GM19438 (cell line): ENCODE measurements around the gene ENOX1.
A peak's percentile ranks its signal among the peaks of the same experiment; 100 is the strongest.

Source experiments
- ATAC-seq: cut with Tn5 transposase; IDR thresholded peaks from one replicate; pipeline ENCODE4 v1.9.1; 2021; ENCODE audit warnings: low read depth; ENCODE audit not compliant: unreplicated experiment

ENOX1 gene

DNA sequence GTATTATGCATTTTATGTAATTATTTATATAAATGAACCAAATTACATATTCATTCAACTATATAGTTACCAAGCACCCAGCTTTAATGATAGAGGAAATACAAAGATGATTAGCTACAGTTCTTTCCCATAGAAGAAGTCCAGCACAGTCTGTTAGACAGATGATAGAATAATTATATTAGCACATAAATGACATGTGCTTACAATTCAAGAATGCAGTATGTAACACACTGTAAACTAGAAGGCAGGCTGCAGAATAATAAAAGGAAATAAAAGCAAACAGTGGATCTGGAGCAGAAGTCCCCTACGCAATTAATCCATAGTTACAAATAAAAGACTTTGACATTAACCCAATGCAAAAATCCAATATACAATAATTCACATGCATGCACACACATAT, 384.4 kb downstream of the ENOX1 start:
- ATAC-seq: no peak

DNA sequence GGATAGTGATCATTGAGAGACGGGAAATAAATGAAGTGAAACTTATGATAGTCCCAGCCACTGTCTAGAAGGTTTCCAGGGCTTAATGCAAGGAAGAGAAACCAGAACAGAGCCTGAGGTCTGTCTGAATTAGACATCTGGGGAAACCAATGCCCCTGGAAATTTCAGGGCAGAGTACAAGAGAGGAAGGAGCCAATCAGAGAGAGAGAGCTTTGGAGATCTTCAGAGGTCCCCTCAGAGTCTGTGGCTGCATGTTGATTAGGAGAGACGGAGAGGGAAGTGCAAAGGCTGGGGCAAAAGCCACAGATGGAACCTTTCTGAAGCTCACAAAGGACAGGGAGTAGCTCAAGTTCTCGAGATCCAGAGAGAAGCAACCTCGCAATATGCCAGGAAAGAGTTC, 385.4 kb downstream of the ENOX1 start:
- no peak for ATAC-seq

DNA sequence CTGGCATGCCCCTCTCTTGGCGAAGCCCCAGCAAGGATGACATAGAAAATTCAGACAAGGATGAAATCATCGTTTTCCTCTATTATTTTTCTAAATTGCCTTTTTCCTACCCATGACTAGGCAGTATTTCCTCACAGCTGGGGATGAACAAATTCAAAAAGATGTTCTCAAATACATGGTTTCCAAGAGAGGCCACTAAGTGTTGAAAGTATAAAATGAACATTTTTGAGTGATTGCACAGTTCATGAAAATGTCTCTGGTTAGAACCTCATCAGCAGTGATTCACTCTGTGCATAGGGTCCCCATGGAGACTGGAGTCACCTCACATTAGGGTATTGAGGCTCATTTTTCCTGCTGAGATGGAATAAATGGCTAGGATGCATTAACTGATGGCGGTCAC, 389.7 kb downstream of the ENOX1 start:
- ATAC-seq: no peak

DNA sequence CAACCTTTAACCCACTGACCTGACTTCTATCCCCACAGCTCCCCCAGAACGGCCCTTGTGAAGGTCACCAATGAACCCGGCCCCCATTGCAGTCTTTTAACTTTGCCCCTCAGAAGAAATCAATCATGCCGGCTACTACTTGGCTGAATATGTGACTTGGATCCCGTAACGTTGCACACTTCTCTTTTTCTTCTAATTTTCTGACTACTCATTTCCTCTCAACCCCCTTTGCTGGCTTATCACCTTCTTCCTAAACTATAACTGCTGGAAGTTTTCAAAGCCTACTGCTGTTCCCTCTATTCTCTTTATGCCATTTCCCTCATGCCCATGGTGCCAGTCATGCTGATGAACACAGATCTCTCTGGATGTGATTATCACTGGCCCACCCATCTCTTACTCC, 395.7 kb downstream of the ENOX1 start:
- no peak for ATAC-seq

DNA sequence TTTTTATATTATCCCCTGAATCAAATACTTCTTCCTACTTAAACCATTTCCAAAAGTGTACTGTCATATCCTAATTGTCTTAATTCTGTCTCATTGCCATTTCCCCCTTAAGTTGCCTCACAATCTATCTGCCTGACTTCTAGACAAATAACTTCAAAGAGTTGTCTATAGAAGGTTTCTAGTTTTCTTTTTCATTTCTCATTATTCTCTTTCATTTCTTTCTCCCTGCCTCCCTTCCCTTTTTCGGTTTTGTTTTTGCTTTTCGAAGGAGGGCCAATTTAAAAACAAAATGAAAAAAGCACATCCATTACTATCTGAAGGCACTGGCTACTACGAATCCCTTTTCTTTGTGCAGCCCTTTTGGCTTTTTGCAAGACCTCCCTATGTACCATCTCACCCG, 396.2 kb downstream of the ENOX1 start:
- peak; percentile 55 for ATAC-seq

DNA sequence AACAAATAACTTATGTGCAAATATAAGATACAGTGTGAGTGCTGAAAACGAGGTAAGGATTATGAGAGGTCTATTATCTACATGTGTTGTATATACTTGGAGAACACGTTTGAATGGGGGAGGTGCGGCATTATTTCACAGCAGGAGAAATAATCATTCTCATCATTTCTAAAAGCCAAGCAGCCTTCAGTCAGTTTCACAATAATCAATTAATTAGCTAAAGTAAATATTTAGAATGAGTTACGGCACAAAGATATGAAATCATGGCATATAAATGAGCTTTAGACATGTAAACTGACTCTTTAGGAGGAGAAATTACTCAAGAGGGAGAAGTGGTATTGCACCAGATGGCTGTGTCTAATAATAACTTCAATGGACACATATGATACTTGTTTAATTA, 396.8 kb downstream of the ENOX1 start:
- no peak for ATAC-seq

DNA sequence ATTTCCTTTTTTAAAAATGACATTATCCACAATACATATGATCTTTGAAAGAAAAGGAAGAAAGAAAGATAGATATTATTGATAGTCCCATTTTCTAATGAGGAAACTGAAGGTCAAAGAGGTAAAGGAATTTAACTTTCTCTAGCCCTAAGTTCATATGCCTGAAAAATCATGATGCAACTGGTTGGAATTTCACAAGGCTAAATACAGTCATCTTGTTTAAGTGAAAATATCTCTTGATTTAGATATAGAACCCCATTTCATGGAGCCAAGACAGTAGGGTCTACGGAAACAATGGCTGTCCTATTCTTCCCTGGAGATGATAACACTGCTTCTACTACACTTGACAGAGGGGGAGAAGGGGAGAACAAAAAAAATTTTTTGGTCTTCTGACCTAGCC, 397.2 kb downstream of the ENOX1 start:
- ATAC-seq: no peak

DNA sequence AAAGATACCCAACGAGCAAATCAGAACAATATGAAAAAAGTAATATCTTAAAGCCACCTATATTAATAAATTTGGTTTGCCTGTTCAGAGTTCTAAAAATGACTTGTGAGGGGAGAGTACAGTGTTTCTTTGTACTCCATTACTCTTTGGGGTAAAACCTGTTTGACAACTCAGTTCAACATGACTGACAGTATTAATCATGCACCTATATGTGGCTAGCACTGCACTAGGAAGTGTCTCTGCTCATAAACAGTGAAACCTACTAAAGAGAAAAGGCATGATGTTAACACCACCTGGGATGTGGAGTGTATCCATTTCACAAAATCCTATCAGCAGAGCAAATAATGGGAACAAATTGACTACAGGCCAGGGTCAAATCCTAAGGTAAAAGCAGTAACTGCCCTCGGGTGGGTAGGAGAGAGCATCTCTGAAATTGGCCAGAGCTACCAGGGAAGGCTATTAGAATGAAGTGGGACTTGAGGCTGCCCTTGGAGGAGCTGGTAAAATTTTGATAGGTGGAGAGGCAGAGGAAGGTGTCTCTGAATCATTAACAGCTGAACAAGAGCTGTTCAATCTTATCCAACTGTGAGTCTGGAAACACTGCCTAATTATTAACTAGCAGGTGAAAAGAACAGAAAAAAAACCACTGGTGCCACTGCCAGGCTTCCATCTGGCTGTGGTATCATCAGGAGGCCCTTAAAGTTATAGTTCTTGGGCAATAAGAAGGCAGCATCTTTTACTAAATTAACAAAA, 398.3 kb downstream of the ENOX1 start:
- ATAC-seq: peak; percentile 77

DNA sequence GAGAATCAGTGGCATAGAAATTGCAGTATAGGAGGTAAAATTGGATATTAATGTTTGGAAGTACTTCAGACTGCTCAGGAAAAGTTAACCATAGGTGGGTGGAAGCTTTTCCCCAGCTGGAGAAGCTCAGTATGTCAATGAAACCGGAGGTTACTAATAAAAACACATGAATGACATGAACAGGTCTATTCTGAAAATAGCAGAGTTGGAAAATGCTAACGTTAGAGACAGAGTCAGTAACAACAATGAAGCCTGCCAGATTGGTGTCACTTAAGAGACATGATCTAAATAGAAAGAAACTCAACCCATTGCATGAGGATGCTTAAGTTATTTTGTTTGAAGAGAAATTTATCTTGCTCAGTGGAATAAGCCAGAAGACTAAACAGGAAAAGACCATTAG, 398.9 kb downstream of the ENOX1 start:
- ATAC-seq: no peak

DNA sequence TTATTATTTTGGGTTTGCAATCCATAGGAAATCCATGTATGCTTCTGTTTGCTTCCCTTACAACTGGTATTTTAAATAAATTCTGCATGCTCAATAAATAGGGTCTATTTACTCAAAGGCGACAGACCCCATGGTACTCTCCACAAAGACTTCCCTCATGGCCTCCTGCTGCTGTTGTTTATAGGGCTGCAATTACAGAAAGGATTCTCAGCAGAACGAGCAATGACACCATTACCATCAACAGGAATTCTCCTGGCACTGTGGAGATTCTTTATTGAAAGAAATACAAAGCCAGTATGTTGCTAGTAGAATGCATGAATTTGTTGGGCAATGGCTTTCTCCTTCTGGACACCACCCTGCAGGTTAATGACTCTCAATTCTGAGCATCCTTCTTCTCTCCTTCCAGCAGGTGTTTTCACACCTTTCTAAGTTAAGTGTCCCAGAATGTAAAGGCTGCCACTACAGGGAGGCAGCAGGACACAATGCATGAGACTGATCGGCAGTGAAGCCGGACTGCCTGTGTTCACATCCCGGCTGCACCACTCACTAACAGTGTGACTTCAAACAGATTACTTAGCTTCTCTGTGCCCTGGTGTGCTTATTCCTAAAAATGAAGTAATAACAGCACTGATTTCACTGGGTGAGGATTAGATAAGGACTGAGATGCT, 403.1 kb downstream of the ENOX1 start:
- no peak for ATAC-seq

DNA sequence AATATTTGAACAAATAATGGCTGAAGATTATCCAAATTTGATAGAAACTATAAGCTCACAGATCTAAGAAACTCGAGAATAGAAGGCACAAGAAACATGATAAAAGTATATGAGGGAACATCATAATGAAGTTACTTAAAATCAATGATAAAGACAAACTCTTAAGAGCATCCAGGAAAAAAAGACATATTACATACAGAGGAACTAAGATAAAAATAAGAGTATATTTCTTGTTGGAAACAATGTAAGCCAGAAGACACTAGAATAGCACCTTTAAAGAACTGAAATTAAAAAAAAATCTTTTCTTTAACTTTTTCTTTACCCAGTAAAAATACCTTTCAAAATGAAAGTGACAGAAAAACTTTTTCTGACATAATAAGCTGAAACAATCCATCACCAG, 407.0 kb downstream of the ENOX1 start:
- no peak for ATAC-seq

DNA sequence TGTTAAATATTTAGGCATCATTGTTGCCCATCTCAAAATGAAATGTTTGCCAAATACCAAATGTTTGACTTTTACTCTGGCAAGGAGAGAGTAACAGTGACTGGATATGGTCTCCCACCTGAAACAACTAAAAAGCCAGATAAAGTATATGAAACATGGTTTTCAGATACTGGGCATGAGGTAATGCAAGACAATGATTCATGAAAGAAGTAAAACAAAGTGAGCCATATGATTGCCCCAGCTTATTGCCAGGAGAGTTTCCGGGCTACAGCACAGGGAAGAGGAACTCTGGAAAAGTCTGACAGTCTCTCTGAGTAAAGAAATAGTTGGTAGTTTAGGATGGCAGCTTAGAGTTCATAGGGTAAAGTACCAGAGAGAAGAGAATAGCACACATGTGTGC, 408.8 kb downstream of the ENOX1 start:
- no peak for ATAC-seq

DNA sequence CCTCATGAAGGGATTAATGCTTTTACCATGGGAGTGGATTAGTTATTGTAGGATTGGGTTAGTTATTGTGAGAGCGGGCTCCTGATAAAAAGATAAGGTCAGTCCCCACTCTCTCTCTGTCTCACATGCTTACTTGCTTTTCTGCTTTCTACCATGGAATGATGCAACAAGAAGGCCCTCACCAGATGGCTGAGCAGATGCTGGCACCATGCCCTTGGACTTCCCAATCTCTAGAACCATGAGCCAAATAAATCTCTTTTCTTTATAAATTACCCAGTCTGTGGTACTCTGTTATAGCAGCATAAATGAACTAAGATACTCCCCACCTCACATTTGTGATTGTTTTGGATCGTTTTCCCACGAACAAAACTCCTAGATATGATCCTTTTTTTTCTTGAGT, 409.6 kb downstream of the ENOX1 start:
- no peak for ATAC-seq

DNA sequence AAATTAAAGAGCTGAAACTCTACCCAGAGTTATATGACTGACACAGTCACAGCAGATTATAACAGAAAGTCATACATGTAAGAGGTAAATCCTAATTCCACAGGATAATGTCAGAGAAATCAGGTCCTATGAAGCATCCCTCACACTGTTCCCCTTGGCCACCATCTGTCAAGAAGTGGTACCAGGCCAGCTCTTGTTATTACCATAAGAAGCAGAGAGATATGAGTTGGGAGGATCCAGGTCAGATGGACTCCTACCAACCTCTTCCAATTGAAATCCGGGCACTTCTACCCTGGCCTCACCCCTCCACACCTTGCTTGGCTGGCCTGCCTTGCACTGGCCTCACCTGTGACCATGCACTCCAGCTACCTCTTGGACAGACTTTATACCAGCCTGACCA, 410.2 kb downstream of the ENOX1 start:
- no peak for ATAC-seq

DNA sequence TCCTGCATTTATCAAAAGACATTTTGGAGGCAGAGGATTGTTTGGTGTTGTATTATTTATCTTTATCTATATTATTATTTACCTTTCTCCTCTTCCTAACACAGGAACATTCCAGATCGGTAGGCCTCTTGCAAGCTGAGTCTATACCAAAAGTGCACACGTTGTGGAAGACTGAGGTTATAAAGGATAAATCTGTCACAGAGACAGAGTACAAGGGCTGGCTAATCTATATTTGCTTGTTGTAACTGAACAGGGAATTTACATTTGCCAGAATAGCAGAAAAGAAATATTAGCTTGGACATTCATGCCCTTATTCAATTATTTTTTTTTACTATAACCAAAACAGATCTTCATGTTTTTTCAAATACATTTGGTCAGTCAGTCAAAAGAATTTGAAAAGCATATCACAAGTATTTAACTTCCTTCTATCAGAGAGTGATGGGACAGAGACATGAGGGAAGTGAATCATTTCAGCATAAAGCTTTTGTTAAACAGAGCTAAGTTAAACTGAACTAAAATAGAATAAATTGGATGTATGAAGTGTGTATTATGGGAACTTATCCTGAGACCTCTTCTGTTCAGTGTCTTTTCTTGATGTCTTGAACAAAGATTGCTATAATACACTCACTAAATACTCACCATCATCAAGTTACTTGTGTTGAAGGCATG, 410.8 kb downstream of the ENOX1 start:
- ATAC-seq: no peak

DNA sequence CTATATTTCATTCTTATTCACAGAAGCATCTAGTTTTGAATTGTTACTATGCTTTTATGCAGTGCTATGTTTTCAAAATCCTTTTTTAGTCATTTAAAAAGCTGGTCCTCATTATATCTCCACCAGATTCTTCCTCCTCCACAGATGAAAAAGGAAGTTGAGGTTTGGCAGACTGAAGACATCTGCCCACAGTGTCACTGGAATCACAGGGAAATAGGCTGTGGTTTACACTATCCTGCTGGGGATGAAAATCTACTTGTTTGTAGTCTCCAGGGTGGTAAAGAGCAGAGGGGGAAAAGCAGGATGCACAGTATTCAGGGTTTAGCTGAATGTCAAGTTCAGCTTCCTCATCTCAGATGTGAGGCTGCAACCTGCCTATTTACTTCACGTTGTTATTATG, 412.2 kb downstream of the ENOX1 start:
- ATAC-seq: no peak

DNA sequence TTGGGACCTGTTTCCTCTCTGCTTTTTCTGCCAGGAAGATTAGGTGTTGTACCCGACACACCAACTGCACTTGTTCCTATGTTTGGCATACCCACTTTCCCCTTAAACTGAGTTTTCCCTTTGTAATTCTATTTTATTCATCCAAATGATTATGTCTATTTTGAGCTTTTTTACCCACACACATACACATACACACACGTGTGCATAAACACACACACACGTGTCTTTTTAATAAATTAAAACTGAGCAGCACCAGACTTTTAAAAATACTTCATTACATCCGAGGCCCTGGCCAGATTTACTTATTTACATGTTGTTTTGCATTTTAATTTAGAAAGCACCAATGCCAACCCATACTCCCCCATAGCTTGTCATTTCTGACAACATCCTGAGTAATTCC, 413.4 kb downstream of the ENOX1 start:
- ATAC-seq: no peak

DNA sequence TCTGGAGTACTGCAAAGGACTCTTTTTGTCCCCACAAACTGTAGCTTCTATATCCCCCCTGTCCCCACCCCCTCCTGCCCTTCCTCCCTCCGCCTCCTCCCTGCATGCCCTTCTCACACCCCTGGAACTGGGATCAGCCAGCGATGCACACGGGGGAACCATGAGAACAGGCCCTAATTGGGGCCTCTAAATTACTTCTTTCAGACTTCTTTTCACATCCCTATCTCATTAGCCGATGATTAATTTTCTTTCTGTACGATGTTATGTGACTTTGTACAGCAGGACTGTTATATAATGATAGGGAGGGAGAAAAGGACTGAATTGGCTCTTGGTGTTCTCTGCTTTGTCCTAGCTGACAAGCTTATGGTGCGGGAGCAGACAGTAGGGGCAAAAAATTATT, 415.9 kb downstream of the ENOX1 start:
- ATAC-seq: no peak

DNA sequence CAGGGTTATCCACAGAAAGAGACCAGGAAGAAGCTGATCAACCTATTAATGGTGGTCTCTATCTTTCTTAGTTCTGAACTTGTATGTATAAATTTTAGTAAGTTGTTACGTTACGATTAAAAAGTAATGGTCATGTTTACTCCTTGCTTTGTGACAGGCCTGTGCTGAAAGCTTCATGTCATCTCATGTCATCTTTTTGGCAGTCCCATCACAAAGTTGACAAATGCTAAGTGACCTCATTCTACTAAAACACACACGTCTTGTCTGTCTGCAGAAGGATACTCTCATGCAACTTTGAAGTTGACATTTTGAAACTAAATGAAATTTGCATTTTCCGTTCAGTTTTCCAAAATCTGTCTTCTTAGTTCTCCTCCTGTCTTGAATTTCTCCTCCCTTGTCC, 417.5 kb downstream of the ENOX1 start:
- ATAC-seq: no peak

DNA sequence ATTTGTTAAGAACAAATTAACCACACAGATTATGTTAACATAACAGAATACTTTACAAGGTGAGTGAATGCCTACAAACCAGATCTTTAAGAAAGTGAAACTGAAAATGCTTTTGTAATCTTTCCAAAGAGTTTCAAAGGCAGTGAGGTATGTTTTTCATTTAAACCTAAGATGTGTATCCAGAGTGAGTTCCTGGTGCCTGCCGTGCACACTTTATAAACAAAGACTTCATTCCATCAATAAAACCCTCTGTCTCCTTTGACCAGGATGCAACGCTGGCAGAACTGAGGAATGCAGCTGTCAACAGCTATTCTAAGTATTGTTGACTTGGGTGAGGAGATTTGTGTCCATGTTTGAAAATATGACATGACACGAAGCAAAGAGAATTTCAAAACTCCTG, 418.8 kb downstream of the ENOX1 start:
- ATAC-seq: no peak

DNA sequence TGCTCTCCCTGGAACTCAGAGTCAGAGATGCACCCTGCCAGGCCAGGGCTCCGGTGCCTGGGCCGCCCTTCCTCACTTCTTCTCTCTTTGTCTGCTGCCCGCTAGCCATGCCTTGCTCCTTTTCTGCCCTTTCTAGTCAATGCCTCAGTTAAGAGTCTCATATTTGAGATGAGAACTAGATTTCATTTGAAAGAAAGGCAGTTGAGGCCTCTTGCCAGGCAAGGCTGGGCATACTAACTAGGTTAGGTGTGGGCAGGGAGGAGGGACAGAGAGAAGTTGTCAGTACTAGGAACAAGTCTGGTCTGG, 421.8 kb downstream of the ENOX1 start:
- ATAC-seq: no peak
